ENCODE data around the gene CPB1. TPM values are rescaled to one million over a fixed set of nuclear protein-coding genes. Genes with fewer than 3 reads are reported as not detected.

The CPB1 gene
- total RNA-seq = not detected in 2 replicates

GRCh38 chr3:148827585-148827984 lies at the start of gene CPB1:
Gene CPB1 (plus strand): TSS chr3:148827811. CDS start chr3:148827824, 13 bp downstream.

GRCh38 chr3:148865049-148865448 lies 37.4 kb downstream of the CPB1 start, which contains the start of gene CPA3:
Gene CPA3 (plus strand): TSS chr3:148865296. CDS start chr3:148865308, 12 bp downstream.

Other genes starting within 250 kb of the CPB1 start
- gene AGTR1, start 129.9 kb upstream of the CPB1 start, total RNA-seq = 0.79 and 29.2 TPM in 2 replicates
- gene CPA3, start 37.5 kb downstream of the CPB1 start, total RNA-seq = not detected in 2 replicates
- 40.3 and 44.8 TPM in 2 replicates for gene GYG1, start 163.7 kb downstream of the CPB1 start, total RNA-seq

Measured in placental epithelial cell (primary cell).